GM21423 (cell line): Measurements from ENCODE around the gene MT1G.
"Not testable (repeated sequence)": the region's sequence is repeated elsewhere in the genome, so short reads cannot be mapped to it uniquely, and the experiment has no call there.

ENCODE experiments used
- ATAC-seq: cut with Tn5 transposase; IDR thresholded peaks from one replicate; pipeline ENCODE4 v1.9.1; 2021; ENCODE audit warnings: mild to moderate bottlenecking, moderate library complexity; ENCODE audit not compliant: unreplicated experiment

The MT1G gene

GRCh38 chr16:56621665-56622445, 46.0 kb downstream of the MT1G start:
- not testable (repeated sequence) for ATAC-seq

- no peak for ATAC-seq
These were observed 47.4 kb downstream of the MT1G start for GRCh38 chr16:56620339-56620897.

- no peak for ATAC-seq
These were observed 49.7 kb downstream of the MT1G start for GRCh38 chr16:56618138-56618537.

- ATAC-seq: no peak
These were observed 50.4 kb downstream of the MT1G start for GRCh38 chr16:56617212-56618085.
